ENCODE results near the gene MXD1.

The MXD1 gene

GRCh38 chr2:69955029-69955428 lies 40.1 kb downstream of the MXD1 start:
- no peak overlapping the region for H3K4me3 ChIP-seq (ENCODE audit: low read depth, low read length)
- TF ChIP-seq CTCF (IDR thresholded peaks at IDR 0.05; ENCODE audit: borderline replicate concordance, insufficient read depth, low read depth, low read length): no peak

GRCh38 chr2:69956475-69956979 lies 41.6 kb downstream of the MXD1 start:
- TF ChIP-seq CTCF (IDR thresholded peaks at IDR 0.05; ENCODE audit: borderline replicate concordance, insufficient read depth, low read depth, low read length): no peak
- no peak overlapping the region for H3K4me3 ChIP-seq (ENCODE audit: low read depth, low read length)

GRCh38 chr2:69957965-69958364 lies 43.1 kb downstream of the MXD1 start:
- TF ChIP-seq CTCF (IDR thresholded peaks at IDR 0.05; ENCODE audit: borderline replicate concordance, insufficient read depth, low read depth, low read length): no peak
- no peak overlapping the region for H3K4me3 ChIP-seq (ENCODE audit: low read depth, low read length)

GRCh38 chr2:69958480-69958879 lies 43.6 kb downstream of the MXD1 start:
- H3K4me3 ChIP-seq (ENCODE audit: low read depth, low read length): no peak overlapping the region
- TF ChIP-seq CTCF (IDR thresholded peaks at IDR 0.05; ENCODE audit: borderline replicate concordance, insufficient read depth, low read depth, low read length): no peak

- TF ChIP-seq CTCF (IDR thresholded peaks at IDR 0.05; ENCODE audit: borderline replicate concordance, insufficient read depth, low read depth, low read length): no peak
- H3K4me3 ChIP-seq (ENCODE audit: low read depth, low read length): no peak overlapping the region
Measured at GRCh38 chr2:69959425-69959824, 44.5 kb downstream of the MXD1 start.

- TF ChIP-seq CTCF (IDR thresholded peaks at IDR 0.05; ENCODE audit: borderline replicate concordance, insufficient read depth, low read depth, low read length): no peak
- no peak overlapping the region for H3K4me3 ChIP-seq (ENCODE audit: low read depth, low read length)
Measured at GRCh38 chr2:69960821-69961220, 45.9 kb downstream of the MXD1 start.

GRCh38 chr2:69961496-69961895 lies 46.6 kb downstream of the MXD1 start, which contains the start of gene ASPRV1:
TSS of gene ASPRV1 (minus strand) at chr2:69961631. CDS start at chr2:69961436, 195 bp downstream.
- TF ChIP-seq CTCF (IDR thresholded peaks at IDR 0.05; ENCODE audit: borderline replicate concordance, insufficient read depth, low read depth, low read length): no peak

More at GRCh38 chr2:69961496-69961895, 46.6 kb downstream of the MXD1 start, which contains the start of gene ASPRV1:
- H3K4me3 ChIP-seq (ENCODE audit: low read depth, low read length): no peak within 1 kb of the TSS

Measured in GM12875 (cell line).